Stimulated activated CD8-positive, alpha-beta memory T cell treated with anti-CD3 and anti-CD28 coated beads, Interleukin-7, amount 100 ng/mL, for 24 hours (primary cell): Measurements from ENCODE around the gene ITPA.
"Not testable (repeated sequence)": the region's sequence is repeated elsewhere in the genome, so short reads cannot be mapped to it uniquely, and the experiment has no call there.

Experiments
- DNase-seq: peaks from one replicate; pipeline ENCODE4 v3.0.0-alpha.2; 2020; ENCODE audit warnings: low read depth

The ITPA gene

GRCh38 chr20:3199976-3200755 is 9.1 kb upstream of the ITPA start:
- no peak for DNase-seq

- no peak for DNase-seq
These were observed 6.4 kb upstream of the ITPA start for GRCh38 chr20:3202965-3203314.

GRCh38 chr20:3203315-3204123 is 5.8 kb upstream of the ITPA start:
- no peak for DNase-seq

- peak; percentile 90 for DNase-seq
These were observed 5.0 kb upstream of the ITPA start, which contains the start of gene DDRGK1 for GRCh38 chr20:3204124-3204794. Gene DDRGK1, minus strand, starts transcription at chr20:3204682. Its CDS starts 55 bp downstream, at chr20:3204627.

- no peak for DNase-seq
These were observed 477 bp upstream of the ITPA start for GRCh38 chr20:3208786-3209256.

- no peak for DNase-seq
These were observed 634 bp downstream of the ITPA start for GRCh38 chr20:3209946-3210317.

GRCh38 chr20:3210346-3210745 is 1.0 kb downstream of the ITPA start:
- DNase-seq: no peak

GRCh38 chr20:3213226-3213625 is 3.9 kb downstream of the ITPA start:
- no peak for DNase-seq

GRCh38 chr20:3215359-3215917 is 6.1 kb downstream of the ITPA start:
- not testable (repeated sequence) for DNase-seq

- DNase-seq: peak; percentile 61
These were observed 9.2 kb downstream of the ITPA start for GRCh38 chr20:3218307-3218988.

GRCh38 chr20:3221398-3222226 is 12.3 kb downstream of the ITPA start:
- no peak for DNase-seq

- DNase-seq: no peak
These were observed 13.6 kb downstream of the ITPA start for GRCh38 chr20:3222635-3223600.

- no peak for DNase-seq
These were observed 14.3 kb downstream of the ITPA start for GRCh38 chr20:3223651-3223993.

- no peak for DNase-seq
These were observed 14.8 kb downstream of the ITPA start for GRCh38 chr20:3223994-3224680.

- no peak for DNase-seq
These were observed 15.6 kb downstream of the ITPA start for GRCh38 chr20:3224681-3225421.

GRCh38 chr20:3226093-3226492 is 16.8 kb downstream of the ITPA start:
- DNase-seq: no peak

GRCh38 chr20:3226864-3227263 is 17.6 kb downstream of the ITPA start:
- no peak for DNase-seq

GRCh38 chr20:3227506-3227905 is 18.2 kb downstream of the ITPA start:
- no peak for DNase-seq
